IMR-90 (cell line): ENCODE data around the gene MEPE. TPM values are rescaled to one million over a fixed set of nuclear protein-coding genes. Genes with fewer than 3 reads are reported as not detected.

Source experiments
- ATAC-seq: fragments of 200-7000 bp; cut with Tn5 transposase; 2 replicates; pipeline ENCODE4 v1.9.1; 2020; ENCODE audit warnings: low read depth, mild to moderate bottlenecking, moderate library complexity
- BruUV-seq: library from RNA; stranded (reverse); fragments of 400-500 nt; replicated peaks from 2 replicates; lab custom pipeline; 2021; lab: Mats Ljungman, UMichigan
- CTCF ChIA-PET: fragments of 300-600 bp; formaldehyde crosslinking; extraction: SDS; loops from one replicate; lab custom pipeline; 2021; ENCODE audit warnings: antibody characterized with exemption; lab: Yijun Ruan, JAX
- POLR2A ChIA-PET: fragments of 300-600 bp; sonication (Branson Sonifier 250); formaldehyde crosslinking; loops from one replicate; lab custom pipeline; 2022; ENCODE audit warnings: antibody characterized with exemption; ENCODE audit not compliant: unreplicated experiment; lab: Charles Lee
- DNase-seq: peaks from one replicate; pipeline ENCODE4 v3.0.0; 2013
- H2AFZ ChIP-seq: replicated peaks from 2 replicates; pipeline ENCODE3; 2013; ENCODE audit warnings: low read length, mild to moderate bottlenecking; ENCODE audit not compliant: poor library complexity
- H2AK5ac ChIP-seq: 2 replicates; pipeline ENCODE4 v1.6.1; 2013; ENCODE audit warnings: low read depth, low read length, inconsistent platforms
- H2AK9ac ChIP-seq: replicated peaks from 2 replicates; pipeline ENCODE3; 2013; ENCODE audit warnings: mild to moderate bottlenecking, low read depth, low read length, moderate library complexity; ENCODE audit not compliant: poor library complexity
- H2BK120ac ChIP-seq: 2 replicates; pipeline ENCODE4 v1.6.1; 2013; ENCODE audit warnings: low read depth, low read length, inconsistent platforms
- H2BK15ac ChIP-seq: 3 replicates; pipeline ENCODE4 v1.6.1; 2013; ENCODE audit warnings: low read depth, low read length, inconsistent platforms
- H2BK20ac ChIP-seq: 2 replicates; pipeline ENCODE4 v1.6.1; 2013; ENCODE audit warnings: low read depth, mild to moderate bottlenecking, inconsistent platforms, low read length, moderate library complexity
- H2BK5ac ChIP-seq: 2 replicates; pipeline ENCODE4 v1.6.1; 2013; ENCODE audit warnings: mild to moderate bottlenecking, low read depth, low read length, inconsistent platforms; ENCODE audit not compliant: poor library complexity, severe bottlenecking
- H3K14ac ChIP-seq: replicated peaks from 2 replicates; pipeline ENCODE4 v1.6.1; 2013; ENCODE audit warnings: low read depth, low read length, inconsistent platforms
- H3K18ac ChIP-seq: 2 replicates; pipeline ENCODE4 v1.6.1; 2013; ENCODE audit warnings: low read depth, low read length, control low read depth
- H3K23ac ChIP-seq: 2 replicates; pipeline ENCODE4 v1.6.1; 2013; ENCODE audit warnings: low read depth, low read length, inconsistent platforms
- H3K27ac ChIP-seq: 2 replicates; pipeline ENCODE4 v1.5.1; 2013; ENCODE audit warnings: mild to moderate bottlenecking, control low read depth, low read length; ENCODE audit not compliant: insufficient read depth
- H3K27me3 ChIP-seq: 2 replicates; pipeline ENCODE4 v1.6.1; 2013; ENCODE audit warnings: low read length; ENCODE audit not compliant: control insufficient read depth, insufficient read depth
- H3K36me3 ChIP-seq: 2 replicates; pipeline ENCODE4 v1.6.1; 2013; ENCODE audit warnings: low read length, mixed read lengths; ENCODE audit not compliant: control insufficient read depth, insufficient read depth
- H3K4ac ChIP-seq: 2 replicates; pipeline ENCODE4 v1.6.1; 2013; ENCODE audit warnings: low read depth, low read length, inconsistent platforms
- H3K4me1 ChIP-seq: 2 replicates; pipeline ENCODE4 v1.6.1; 2013; ENCODE audit warnings: low read length, mixed read lengths; ENCODE audit not compliant: control insufficient read depth, insufficient read depth
- H3K4me2 ChIP-seq: 2 replicates; pipeline ENCODE4 v1.6.1; 2013; ENCODE audit warnings: low read depth, mild to moderate bottlenecking, control low read depth, low read length, moderate library complexity
- H3K4me3 ChIP-seq: 2 replicates; pipeline ENCODE4 v1.5.1; 2013; ENCODE audit warnings: low read depth, mild to moderate bottlenecking, control low read depth, low read length, moderate library complexity; ENCODE audit not compliant: insufficient read depth
- H3K56ac ChIP-seq: 2 replicates; pipeline ENCODE4 v1.6.1; 2013; ENCODE audit warnings: low read length, inconsistent platforms; ENCODE audit not compliant: insufficient read depth; ENCODE audit errors: extremely low read depth
- H3K79me1 ChIP-seq, 2 experiments: 2 replicates each; pipeline ENCODE4 v1.6.1; 2013; ENCODE audit warnings: low read length in 2 of 2, inconsistent platforms in 1 of 2, low read depth in 1 of 2
- H3K9ac ChIP-seq: 2 replicates; pipeline ENCODE4 v1.6.1; 2013; ENCODE audit warnings: low read depth, low read length, control low read depth
- H3K9me1 ChIP-seq: 2 replicates; pipeline ENCODE4 v1.6.1; 2013; ENCODE audit warnings: low read length, inconsistent platforms; ENCODE audit not compliant: insufficient read depth
- H3K9me3 ChIP-seq: 2 replicates; pipeline ENCODE4 v1.6.1; 2013; ENCODE audit warnings: low read length; ENCODE audit not compliant: control insufficient read depth, insufficient read depth
- H4K20me1 ChIP-seq: 2 replicates; pipeline ENCODE4 v1.6.1; 2013; ENCODE audit warnings: low read length, inconsistent platforms; ENCODE audit not compliant: insufficient read depth
- H4K5ac ChIP-seq: 2 replicates; pipeline ENCODE4 v1.6.1; 2013; ENCODE audit warnings: mild to moderate bottlenecking, low read depth, low read length, control low read depth
- H4K8ac ChIP-seq, 2 experiments: 2 replicates each; pipeline ENCODE4 v1.6.1; 2013; ENCODE audit warnings: low read depth in 2 of 2, low read length in 2 of 2, control low read depth in 1 of 2, inconsistent platforms in 1 of 2
- H4K91ac ChIP-seq: 2 replicates; pipeline ENCODE4 v1.6.1; 2013; ENCODE audit warnings: low read depth, low read length, inconsistent platforms; ENCODE audit not compliant: insufficient read depth
- CHD1 ChIP-seq: IDR thresholded peaks from 2 replicates; pipeline ENCODE4 v1.6.1; 2012; ENCODE audit warnings: low read depth, low read length, improper control_type of control experiment
- MAZ ChIP-seq: IDR thresholded peaks from 2 replicates; pipeline ENCODE4 v1.6.1; 2012; ENCODE audit warnings: low read depth, mild to moderate bottlenecking, low read length, improper control_type of control experiment, moderate library complexity, borderline replicate concordance
- MXI1 ChIP-seq: IDR thresholded peaks from 2 replicates; pipeline ENCODE4 v1.6.1; 2012; ENCODE audit warnings: low read depth, mild to moderate bottlenecking, low read length, moderate library complexity, borderline replicate concordance
- NFE2L2 ChIP-seq: fragments of 150-350 bp; IDR thresholded peaks from 2 replicates; pipeline ENCODE4 v1.6.1; 2016; ENCODE audit warnings: low read depth, mild to moderate bottlenecking, low read length
- WGBS, 2 experiments: methylation state at CpG; one replicate each; pipeline versions ENCODE4 v1.1.5 to v1.1.7; 2013; ENCODE audit warnings: missing lambda C conversion rate in 2 of 2; ENCODE audit not compliant: insufficient read length in 1 of 2; ENCODE audit errors: extremely low coverage in 2 of 2; 5-methylcytosine and 5-hydroxymethylcytosine counted together
- dilution Hi-C: fragments of 300-500 bp; cut with HindIII; formaldehyde crosslinking; loops from one replicate; pipeline ENCODE4 v1.14.3; 2018; ENCODE audit warnings: low sequenced_read_pairs; ENCODE audit not compliant: unreplicated experiment
- in situ Hi-C: fragments of 300-500 bp; cut with MboI; formaldehyde crosslinking; loops from 3 replicates; pipeline ENCODE4 v1.14.3; 2019; ENCODE audit warnings: low sequenced_read_pairs, inconsistent platforms, mixed read lengths
- intact Hi-C: fragments of 100-400 bp; cut with micrococcal nuclease; formaldehyde crosslinking; loops from 2 replicates; pipeline ENCODE4 v1.10.0; 2022
- polyA plus RNA-seq, 3 experiments: library from polyadenylated mRNA; depleted of rRNA; stranded (reverse); fragments of >200 nt; gene quantifications; 2 replicates each; pipeline ENCODE4 v1.2.3, GENCODE V29; 2012; ENCODE audit warnings: low replicate concordance in 1 of 3
- total RNA-seq: library from RNA; depleted of rRNA; stranded (reverse); fragments of >200 nt; gene quantifications from 2 replicates; pipeline ENCODE4 v1.2.3, GENCODE V29; 2012
- TF ChIP-seq, protein P1 (sequence below): fragments of 150-350 bp; IDR thresholded peaks from 2 replicates; pipeline ENCODE4 v1.6.1; 2017; ENCODE audit warnings: mild to moderate bottlenecking, antibody characterized with exemption, low read length, low read depth
- TF ChIP-seq, protein P2 (sequence below): conservative IDR thresholded peaks from 2 replicates; pipeline ENCODE4 v1.5.1; 2012; ENCODE audit warnings: mild to moderate bottlenecking, low read depth, low read length, improper control_type of control experiment

MEPE gene
- total and polyA plus RNA-seq, 2 of the 4 experiments (the other 2 are of a cell fraction) = not detected

DNA sequence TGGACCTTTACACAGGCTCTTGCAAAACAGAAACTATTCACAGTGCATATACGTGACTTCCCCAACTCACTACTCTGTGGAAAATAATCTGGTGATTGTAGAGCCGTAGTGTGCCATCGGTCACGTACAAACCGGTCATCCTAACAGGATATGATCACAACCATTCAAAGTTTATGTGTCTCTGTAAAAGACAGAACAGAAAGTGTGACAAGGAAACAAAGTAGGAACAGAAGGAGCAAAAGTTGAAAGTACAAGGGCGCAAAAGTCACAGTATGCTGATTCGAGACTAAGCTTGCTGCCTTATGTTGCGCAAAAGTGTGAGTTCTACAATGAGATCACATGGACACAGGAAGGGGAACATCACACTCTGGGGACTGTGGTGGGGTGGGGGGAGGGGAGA lies 18.6 kb downstream of the MEPE start:
- dilution Hi-C loops = no loop called here

More for the DNA sequence above, 18.6 kb downstream of the MEPE start:
- no peak overlapping the region for H4K5ac ChIP-seq
- no peak overlapping the region for H3K27ac ChIP-seq
- H3K4me3 ChIP-seq = no peak overlapping the region
- no peaks in the 10 kb centered on the region for H3K79me1 ChIP-seq
- intact Hi-C loops = loop anchor here (5.0 to 10.0 kb wide), 2 partner anchors 136 to 183 kb away; no protein-coding TSS in a partner anchor
- no peak overlapping the region for H2BK120ac ChIP-seq
- no peak overlapping the region for H3K56ac ChIP-seq
- BruUV-seq = no TSS peak
- H2AK5ac ChIP-seq = no peak overlapping the region
- no peaks in the 10 kb centered on the region for H3K4me1 ChIP-seq
- TF ChIP-seq MAZ (no peak), CHD1 (no peak), NFE2L2 (no peak), MXI1 (no peak)
- TF ChIP-seq, protein P1, sequence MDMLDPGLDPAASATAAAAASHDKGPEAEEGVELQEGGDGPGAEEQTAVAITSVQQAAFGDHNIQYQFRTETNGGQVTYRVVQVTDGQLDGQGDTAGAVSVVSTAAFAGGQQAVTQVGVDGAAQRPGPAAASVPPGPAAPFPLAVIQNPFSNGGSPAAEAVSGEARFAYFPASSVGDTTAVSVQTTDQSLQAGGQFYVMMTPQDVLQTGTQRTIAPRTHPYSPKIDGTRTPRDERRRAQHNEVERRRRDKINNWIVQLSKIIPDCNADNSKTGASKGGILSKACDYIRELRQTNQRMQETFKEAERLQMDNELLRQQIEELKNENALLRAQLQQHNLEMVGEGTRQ = no peak
- TF ChIP-seq, protein P2, sequence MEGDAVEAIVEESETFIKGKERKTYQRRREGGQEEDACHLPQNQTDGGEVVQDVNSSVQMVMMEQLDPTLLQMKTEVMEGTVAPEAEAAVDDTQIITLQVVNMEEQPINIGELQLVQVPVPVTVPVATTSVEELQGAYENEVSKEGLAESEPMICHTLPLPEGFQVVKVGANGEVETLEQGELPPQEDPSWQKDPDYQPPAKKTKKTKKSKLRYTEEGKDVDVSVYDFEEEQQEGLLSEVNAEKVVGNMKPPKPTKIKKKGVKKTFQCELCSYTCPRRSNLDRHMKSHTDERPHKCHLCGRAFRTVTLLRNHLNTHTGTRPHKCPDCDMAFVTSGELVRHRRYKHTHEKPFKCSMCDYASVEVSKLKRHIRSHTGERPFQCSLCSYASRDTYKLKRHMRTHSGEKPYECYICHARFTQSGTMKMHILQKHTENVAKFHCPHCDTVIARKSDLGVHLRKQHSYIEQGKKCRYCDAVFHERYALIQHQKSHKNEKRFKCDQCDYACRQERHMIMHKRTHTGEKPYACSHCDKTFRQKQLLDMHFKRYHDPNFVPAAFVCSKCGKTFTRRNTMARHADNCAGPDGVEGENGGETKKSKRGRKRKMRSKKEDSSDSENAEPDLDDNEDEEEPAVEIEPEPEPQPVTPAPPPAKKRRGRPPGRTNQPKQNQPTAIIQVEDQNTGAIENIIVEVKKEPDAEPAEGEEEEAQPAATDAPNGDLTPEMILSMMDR = no peak
- H2BK15ac ChIP-seq = no peak overlapping the region
- H2BK5ac ChIP-seq = no peak overlapping the region
- no peak overlapping the region for H3K9ac ChIP-seq
- no peak overlapping the region for H2AFZ ChIP-seq
- H4K91ac ChIP-seq = no peak overlapping the region
- no peak overlapping the region for H4K8ac ChIP-seq
- no peak overlapping the region for H3K14ac ChIP-seq
- peaks cover 4% of the 10 kb centered on the region for H3K27me3 ChIP-seq
- 100% methylated on average over 1 of the region's 8 CpGs; no CpG with 5 or more reads in 1 of the 2 experiments for WGBS, 2 experiments
- no peak overlapping the region for H2BK20ac ChIP-seq
- no peaks in the 10 kb centered on the region for H3K9me3 ChIP-seq
- H3K23ac ChIP-seq = no peak overlapping the region
- no peaks in the 10 kb centered on the region for H4K20me1 ChIP-seq
- POLR2A ChIA-PET = no interaction called here
- ATAC-seq (no peak), DNase-seq (no peak)
- H2AK9ac ChIP-seq = no peak overlapping the region
- in situ Hi-C loops = loop anchor here (10.0 kb wide), 1 partner anchor 123 kb away; the partner anchor contains the start of gene SPP1
- no peak overlapping the region for H3K18ac ChIP-seq
- no peaks in the 10 kb centered on the region for H3K9me1 ChIP-seq
- CTCF ChIA-PET = interaction anchor here (4.1 kb wide), 1 partner anchor 13 kb away, joined by 20 read pairs; no protein-coding TSS in a partner anchor
- no peaks in the 10 kb centered on the region for H3K36me3 ChIP-seq
- H3K4me2 ChIP-seq = no peak overlapping the region
- no peak overlapping the region for H3K4ac ChIP-seq
